Ascending aorta (tissue), 2 donors: ENCODE data around the gene SLC25A38. TPM values are rescaled to one million over a fixed set of nuclear protein-coding genes. Genes with fewer than 3 reads are reported as not detected.
"Not testable (repeated sequence)": the region's sequence is repeated elsewhere in the genome, so short reads cannot be mapped to it uniquely, and the experiment has no call there.

ENCODE experiments used
- DNase-seq, 2 donors: peaks; one replicate each; pipeline ENCODE4 v3.0.0-alpha.2; 2019; ENCODE audit warnings: low spot score in 2 of 2
- H3K27ac ChIP-seq, 2 donors: fragments of 200-600 bp; sonication (generic); one replicate each; pipeline ENCODE4 v1.5.1; 2016 to 2017; ENCODE audit warnings: mild to moderate bottlenecking in 1 of 2
- H3K27me3 ChIP-seq: fragments of 200-600 bp; sonication (generic); one replicate; pipeline ENCODE4 v1.5.1; 2017
- H3K36me3 ChIP-seq, 2 donors: fragments of 200-600 bp; sonication (generic); one replicate each; pipeline ENCODE4 v1.5.1; 2016
- H3K4me1 ChIP-seq, 2 donors: fragments of 200-600 bp; sonication (generic); one replicate each; pipeline ENCODE4 v1.5.1; 2016 to 2017; ENCODE audit warnings: mild to moderate bottlenecking in 1 of 2
- H3K4me3 ChIP-seq, 2 donors: fragments of 200-600 bp; sonication (generic); one replicate each; pipeline ENCODE4 v1.5.1; 2016 to 2017; ENCODE audit warnings: mild to moderate bottlenecking in 1 of 2
- H3K9me3 ChIP-seq, 2 donors: fragments of 200-600 bp; sonication (generic); one replicate each; pipeline ENCODE4 v1.5.1; 2016
- intact Hi-C: fragments of 100-400 bp; cut with DNase I; formaldehyde crosslinking; loops from one replicate; pipeline ENCODE4 v1.15.1; 2023
- total RNA-seq: library from RNA; depleted of rRNA; stranded (reverse); fragments of >200 nt; gene quantifications from one replicate; pipeline ENCODE4 v1.1.0, GENCODE V29; 2016
- TF ChIP-seq, protein P1 (sequence below), 3 experiments: fragments of 200-600 bp in 2 of 3; fragments of 450-650 bp in 1 of 3; sonication (generic) in 2 of 3; IDR thresholded peaks; one replicate each; pipeline ENCODE4 v1.5.1; 2016 to 2019; ENCODE audit warnings: antibody characterized with exemption in 3 of 3, mild to moderate bottlenecking in 1 of 3, moderate library complexity in 1 of 3

The SLC25A38 gene
- total RNA-seq, 1 donor from 2014 or later: 7.0 TPM

DNA sequence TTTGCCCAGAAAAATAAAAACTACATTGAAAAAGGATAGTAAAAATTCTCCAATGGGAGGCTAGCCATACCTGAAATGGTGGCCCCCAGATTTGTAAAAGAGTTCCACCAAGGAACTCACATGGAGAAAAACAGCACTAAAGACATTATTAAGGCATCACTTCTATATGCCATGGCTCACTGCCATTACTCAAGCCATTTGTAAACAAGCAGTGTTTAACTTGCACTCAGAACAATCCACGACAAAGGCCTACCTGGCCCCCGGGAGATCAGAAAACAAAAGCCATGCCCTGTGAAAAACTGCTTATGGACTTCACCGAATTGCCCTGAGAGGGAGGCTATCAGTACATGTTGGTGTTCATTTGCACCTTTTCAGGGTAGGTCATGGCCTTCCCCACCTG, 34.1 kb upstream of the SLC25A38 start:
- Histone ChIP-seq H3K27me3 (no peaks in the 10 kb centered on the region), H3K36me3 (no peaks in the 10 kb centered on the region), H3K4me3 (no peak overlapping the region), H3K4me1 (no peaks in the 10 kb centered on the region), H3K27ac (no peak overlapping the region), H3K9me3 (no peaks in the 10 kb centered on the region)
- no peak for DNase-seq
- TF ChIP-seq, protein P1, sequence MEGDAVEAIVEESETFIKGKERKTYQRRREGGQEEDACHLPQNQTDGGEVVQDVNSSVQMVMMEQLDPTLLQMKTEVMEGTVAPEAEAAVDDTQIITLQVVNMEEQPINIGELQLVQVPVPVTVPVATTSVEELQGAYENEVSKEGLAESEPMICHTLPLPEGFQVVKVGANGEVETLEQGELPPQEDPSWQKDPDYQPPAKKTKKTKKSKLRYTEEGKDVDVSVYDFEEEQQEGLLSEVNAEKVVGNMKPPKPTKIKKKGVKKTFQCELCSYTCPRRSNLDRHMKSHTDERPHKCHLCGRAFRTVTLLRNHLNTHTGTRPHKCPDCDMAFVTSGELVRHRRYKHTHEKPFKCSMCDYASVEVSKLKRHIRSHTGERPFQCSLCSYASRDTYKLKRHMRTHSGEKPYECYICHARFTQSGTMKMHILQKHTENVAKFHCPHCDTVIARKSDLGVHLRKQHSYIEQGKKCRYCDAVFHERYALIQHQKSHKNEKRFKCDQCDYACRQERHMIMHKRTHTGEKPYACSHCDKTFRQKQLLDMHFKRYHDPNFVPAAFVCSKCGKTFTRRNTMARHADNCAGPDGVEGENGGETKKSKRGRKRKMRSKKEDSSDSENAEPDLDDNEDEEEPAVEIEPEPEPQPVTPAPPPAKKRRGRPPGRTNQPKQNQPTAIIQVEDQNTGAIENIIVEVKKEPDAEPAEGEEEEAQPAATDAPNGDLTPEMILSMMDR (IDR thresholded peaks at IDR 0.05): no peak
- intact Hi-C loops: no loop called here

- Histone ChIP-seq H3K9me3 (no peaks in the 10 kb centered on the region), H3K27me3 (no peaks in the 10 kb centered on the region), H3K27ac (no peak overlapping the region), H3K4me1 (no peaks in the 10 kb centered on the region), H3K4me3 (no peak overlapping the region), H3K36me3 (no peaks in the 10 kb centered on the region)
- intact Hi-C loops: no loop called here
- TF ChIP-seq, protein P1 (IDR thresholded peaks at IDR 0.05): no peak
- DNase-seq: no peak
Measured at GRCh38 chr3:39350714-39351113, 32.5 kb upstream of the SLC25A38 start.

GRCh38 chr3:39351134-39351533, 32.0 kb upstream of the SLC25A38 start:
- intact Hi-C loops, H3K36me3 ChIP-seq, H3K27me3 ChIP-seq, H3K9me3 ChIP-seq, H3K4me1 ChIP-seq, H3K27ac ChIP-seq, H3K4me3 ChIP-seq, DNase-seq: not testable (repeated sequence)

DNA sequence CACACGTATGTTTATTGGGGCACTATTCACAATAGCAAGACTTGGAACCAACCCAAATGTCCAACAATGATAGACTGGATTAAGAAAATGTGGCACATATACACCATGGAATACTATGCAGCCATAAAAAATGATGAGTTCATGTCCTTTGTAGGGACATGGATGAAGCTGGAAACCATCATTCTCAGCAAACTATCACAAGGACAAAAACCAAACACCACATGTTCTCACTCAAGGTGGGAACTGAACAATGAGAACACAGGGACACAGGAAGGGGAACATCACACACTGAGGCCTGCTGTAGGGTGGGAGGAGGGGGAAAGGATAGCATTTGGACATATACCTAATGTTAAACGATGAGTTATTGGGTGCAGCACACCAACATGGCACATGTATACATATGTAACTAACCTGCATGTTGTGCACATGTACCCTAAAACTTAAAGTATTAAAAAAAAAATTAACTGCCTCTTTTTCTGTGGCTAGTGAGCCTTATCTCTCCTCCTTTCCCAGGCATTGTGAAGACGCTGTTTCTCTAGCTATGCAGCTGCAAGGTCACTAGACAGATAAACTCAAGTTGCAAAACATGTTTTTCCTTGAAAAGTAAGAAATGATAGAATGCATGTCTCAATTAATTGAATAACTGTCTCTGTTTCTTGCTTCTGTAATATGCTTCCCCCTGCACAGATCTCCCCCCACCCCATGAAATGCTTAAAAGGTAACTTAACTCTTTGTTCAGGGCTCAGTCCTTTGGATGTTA, 29.8 kb upstream of the SLC25A38 start:
- H3K27me3 ChIP-seq, H3K4me1 ChIP-seq, H3K27ac ChIP-seq, H3K9me3 ChIP-seq, H3K36me3 ChIP-seq, H3K4me3 ChIP-seq, intact Hi-C loops, DNase-seq: not testable (repeated sequence)

- no peak for DNase-seq
- TF ChIP-seq, protein P1 (IDR thresholded peaks at IDR 0.05): no peak
- Histone ChIP-seq H3K4me1 (no peaks in the 10 kb centered on the region), H3K27ac (no peak overlapping the region), H3K36me3 (no peaks in the 10 kb centered on the region), H3K27me3 (no peaks in the 10 kb centered on the region), H3K4me3 (no peak overlapping the region), H3K9me3 (no peaks in the 10 kb centered on the region)
- intact Hi-C loops: no loop called here
Measured at GRCh38 chr3:39358333-39358732, 24.8 kb upstream of the SLC25A38 start.

DNA sequence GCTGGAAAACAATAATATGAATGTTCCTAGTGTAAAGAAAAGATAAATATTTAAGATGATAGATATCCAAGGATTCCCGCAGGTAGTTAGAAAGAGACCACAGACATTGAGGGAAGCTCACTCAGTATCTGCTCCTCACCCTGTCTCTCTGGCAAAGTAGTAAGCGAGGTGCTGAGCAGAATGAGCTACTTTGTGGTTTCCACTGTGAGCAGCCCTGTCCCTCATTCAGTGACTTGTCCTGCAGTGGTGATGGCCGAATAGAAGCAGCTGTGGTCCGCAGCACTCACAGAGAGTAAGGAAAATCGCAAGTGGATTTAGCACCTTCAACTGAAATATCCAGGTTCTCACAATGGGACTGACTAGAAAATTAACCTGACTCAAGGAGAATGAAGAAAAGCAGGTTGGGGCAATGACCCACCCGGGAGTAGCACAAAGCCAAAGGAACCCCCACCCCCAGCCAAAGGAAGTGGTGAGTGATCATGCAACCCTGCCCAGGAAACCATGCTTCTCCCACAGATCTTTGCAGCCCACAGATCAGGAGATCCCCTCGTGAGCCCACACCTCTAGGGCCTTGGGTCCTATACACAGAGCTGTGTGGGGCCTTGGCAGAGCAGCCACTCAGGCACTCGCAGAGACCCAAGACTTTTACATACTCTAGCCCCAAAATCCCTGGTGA, 21.8 kb upstream of the SLC25A38 start:
- Histone ChIP-seq H3K4me1 (no peaks in the 10 kb centered on the region), H3K36me3 (no peaks in the 10 kb centered on the region), H3K27ac (no peak overlapping the region), H3K4me3 (no peak overlapping the region), H3K27me3 (no peaks in the 10 kb centered on the region), H3K9me3 (no peaks in the 10 kb centered on the region)
- TF ChIP-seq, protein P1 (IDR thresholded peaks at IDR 0.05): no peak
- no peak for DNase-seq
- intact Hi-C loops: no loop called here
